ENCODE data around the gene C1orf141. TPM values are rescaled to one million over a fixed set of nuclear protein-coding genes. Genes with fewer than 3 reads are reported as not detected.

C1orf141 gene
- polyA plus RNA-seq, 3 donors, result not detected

- intact Hi-C loops (cut with micrococcal nuclease), result no loop called here
- no peak overlapping the region for H3K27ac Mint-ChIP-seq
- H3K27me3 ChIP-seq (ENCODE audit: control insufficient read depth in 2 of 2, insufficient read depth in 2 of 2, low read length in 2 of 2), result no peaks in the 10 kb centered on the region
- H3K9ac ChIP-seq (ENCODE audit: insufficient read depth, low read length, poor library complexity, severe bottlenecking), result no peak overlapping the region
- H3K4me1 ChIP-seq (ENCODE audit: control insufficient read depth in 1 of 2, insufficient read depth in 2 of 2, low read length in 2 of 2), result peaks cover 3 to 7% of the 10 kb centered on the region in 2 donors
- peaks cover 9% of the 10 kb centered on the region for H3K4me1 Mint-ChIP-seq
- 100% methylated on average over 1 of the region's 3 CpGs for WGBS (ENCODE audit: insufficient coverage)
- no peak for TF ChIP-seq CTCF (IDR thresholded peaks at IDR 0.05)
- H3K27ac ChIP-seq (ENCODE audit: low read depth in 1 of 2, low read length in 2 of 2), result no peak overlapping the region
- no peaks in the 10 kb centered on the region for H3K9me3 Mint-ChIP-seq
- no peak overlapping the region for H3K4me3 Mint-ChIP-seq
- DNase-seq, result no peak
- no peaks in the 10 kb centered on the region for H3K36me3 Mint-ChIP-seq
- no peaks in the 10 kb centered on the region for H3K36me3 ChIP-seq (replicated peaks in 1 of 2; ENCODE audit: control insufficient read depth in 1 of 2, insufficient read depth in 2 of 2, low read length in 2 of 2)
- H3K4me2 ChIP-seq (replicated peaks; ENCODE audit: extremely low read depth, low read length, poor library complexity, severe bottlenecking), result no peak overlapping the region
- H3K9me3 ChIP-seq (replicated peaks in 1 of 2; ENCODE audit: control insufficient read depth in 1 of 2, insufficient read depth in 1 of 2, low read length in 2 of 2), result no peaks in the 10 kb centered on the region
- H2AFZ ChIP-seq (ENCODE audit: insufficient read depth, low read depth, low read length, poor library complexity, severe bottlenecking), result no peak overlapping the region
- no peaks in the 10 kb centered on the region for H3K79me2 ChIP-seq (ENCODE audit: insufficient read depth, low read length)
- peaks cover 2 to 4% (median 4%) of the 10 kb centered on the region in 3 donors for H3K27me3 Mint-ChIP-seq (ENCODE audit: low read depth in 3 of 3)
- H3K4me3 ChIP-seq (replicated peaks in 1 of 3; ENCODE audit: low read depth in 2 of 3, low read length in 3 of 3), result no peak overlapping the region
- no peaks in the 10 kb centered on the region for H4K20me1 ChIP-seq (ENCODE audit: insufficient read depth, low read length)
These were observed 76.0 kb downstream of the C1orf141 start for GRCh38 chr1:67058761-67059160.

- H4K20me1 ChIP-seq (ENCODE audit: insufficient read depth, low read length), result no peaks in the 10 kb centered on the region
- Mint-ChIP-seq H3K4me1 (peaks cover 9% of the 10 kb centered on the region), H3K36me3 (no peaks in the 10 kb centered on the region), H3K27ac (no peak overlapping the region), H3K27me3 (ENCODE audit: low read depth in 3 of 3) (peaks cover 2 to 4% (median 4%) of the 10 kb centered on the region in 3 donors), H3K4me3 (no peak overlapping the region), H3K9me3 (no peaks in the 10 kb centered on the region)
- no CpG with 5 or more reads among the region's 1 CpG for WGBS (ENCODE audit: insufficient coverage)
- no peak overlapping the region for H3K4me3 ChIP-seq (replicated peaks in 1 of 3; ENCODE audit: low read depth in 2 of 3, low read length in 3 of 3)
- no peaks in the 10 kb centered on the region for H3K36me3 ChIP-seq (replicated peaks in 1 of 2; ENCODE audit: control insufficient read depth in 1 of 2, insufficient read depth in 2 of 2, low read length in 2 of 2)
- H3K9me3 ChIP-seq (replicated peaks in 1 of 2; ENCODE audit: control insufficient read depth in 1 of 2, insufficient read depth in 1 of 2, low read length in 2 of 2), result no peaks in the 10 kb centered on the region
- no peaks in the 10 kb centered on the region for H3K27me3 ChIP-seq (ENCODE audit: control insufficient read depth in 2 of 2, insufficient read depth in 2 of 2, low read length in 2 of 2)
- H3K79me2 ChIP-seq (ENCODE audit: insufficient read depth, low read length), result no peaks in the 10 kb centered on the region
- H3K9ac ChIP-seq (ENCODE audit: insufficient read depth, low read length, poor library complexity, severe bottlenecking), result no peak overlapping the region
- no peak for TF ChIP-seq CTCF (IDR thresholded peaks at IDR 0.05)
- no peak overlapping the region for H3K4me2 ChIP-seq (replicated peaks; ENCODE audit: extremely low read depth, low read length, poor library complexity, severe bottlenecking)
- DNase-seq, result no peak
- H3K4me1 ChIP-seq (ENCODE audit: control insufficient read depth in 1 of 2, insufficient read depth in 2 of 2, low read length in 2 of 2), result peaks cover 3 to 8% of the 10 kb centered on the region in 2 donors
- H3K27ac ChIP-seq (ENCODE audit: low read depth in 1 of 2, low read length in 2 of 2), result no peak overlapping the region
- intact Hi-C loops (cut with micrococcal nuclease), result no loop called here
- H2AFZ ChIP-seq (ENCODE audit: insufficient read depth, low read depth, low read length, poor library complexity, severe bottlenecking), result no peak overlapping the region
These were observed 76.5 kb downstream of the C1orf141 start for GRCh38 chr1:67058242-67058641.
